Vagina (tissue), 2 donors: ENCODE results near the gene SYNGR2.

Source experiments
- POLR2AphosphoS5 ChIP-seq, 2 donors: sonication (generic); formaldehyde crosslinking; IDR thresholded peaks; one replicate each; pipeline ENCODE4 v1.9.0; 2017; ENCODE audit warnings: antibody characterized with exemption in 2 of 2, mild to moderate bottlenecking in 2 of 2, low read depth in 1 of 2; ENCODE audit not compliant: insufficient read depth in 1 of 2
- TF ChIP-seq, protein P1 (sequence below), 3 experiments: fragments of 450-650 bp in 2 of 3; fragments of 200-600 bp in 1 of 3; sonication (generic) in 1 of 3; IDR thresholded peaks; one replicate each; pipeline ENCODE4 v1.5.1; 2017 to 2019; ENCODE audit warnings: antibody characterized with exemption in 3 of 3, mild to moderate bottlenecking in 2 of 3, moderate library complexity in 2 of 3

DNA sequence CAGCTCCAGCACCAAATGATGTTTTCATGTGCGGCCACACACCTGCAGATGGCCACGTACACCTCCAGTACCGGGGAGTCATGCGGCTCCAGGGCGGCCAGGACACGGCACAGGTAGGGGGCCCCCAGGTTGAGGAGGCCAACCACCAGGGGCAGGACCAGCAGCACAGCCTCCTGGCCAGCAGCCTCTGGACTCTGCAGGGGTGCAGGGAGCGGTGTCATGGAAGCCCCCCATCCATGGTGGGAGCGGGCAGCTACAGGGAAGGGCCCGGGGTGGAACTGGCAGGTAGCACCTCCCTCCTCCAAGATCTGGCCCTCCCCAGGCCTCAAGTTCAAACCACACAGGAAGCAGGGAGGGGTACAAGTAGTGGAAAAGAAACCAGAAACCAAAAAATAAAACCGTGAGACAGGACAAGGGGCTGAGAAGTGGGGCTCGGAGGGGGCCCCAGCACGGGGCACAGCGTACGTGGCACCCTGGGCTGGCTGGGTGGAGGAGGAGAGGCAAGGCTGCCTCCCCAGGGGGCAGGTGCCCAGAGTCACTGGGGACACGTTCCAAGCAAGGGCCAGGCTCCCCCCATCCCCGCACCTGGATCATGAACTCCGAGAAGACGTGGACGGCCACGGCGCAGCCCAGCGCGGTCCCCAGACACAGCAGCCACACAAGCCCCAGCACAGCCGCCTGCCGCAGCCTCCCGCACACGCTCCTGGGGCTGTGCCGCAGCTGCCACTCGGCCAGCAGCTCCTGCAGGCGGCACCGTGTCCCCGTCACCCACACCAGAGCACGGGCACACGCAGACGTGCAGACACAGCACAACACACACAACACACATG, 47.2 kb upstream of the SYNGR2 start:
- TF ChIP-seq POLR2AphosphoS5 (IDR thresholded peaks at IDR 0.05; ENCODE audit: insufficient read depth in 1 of 2, low read depth in 1 of 2), result no peak
- TF ChIP-seq, protein P1, sequence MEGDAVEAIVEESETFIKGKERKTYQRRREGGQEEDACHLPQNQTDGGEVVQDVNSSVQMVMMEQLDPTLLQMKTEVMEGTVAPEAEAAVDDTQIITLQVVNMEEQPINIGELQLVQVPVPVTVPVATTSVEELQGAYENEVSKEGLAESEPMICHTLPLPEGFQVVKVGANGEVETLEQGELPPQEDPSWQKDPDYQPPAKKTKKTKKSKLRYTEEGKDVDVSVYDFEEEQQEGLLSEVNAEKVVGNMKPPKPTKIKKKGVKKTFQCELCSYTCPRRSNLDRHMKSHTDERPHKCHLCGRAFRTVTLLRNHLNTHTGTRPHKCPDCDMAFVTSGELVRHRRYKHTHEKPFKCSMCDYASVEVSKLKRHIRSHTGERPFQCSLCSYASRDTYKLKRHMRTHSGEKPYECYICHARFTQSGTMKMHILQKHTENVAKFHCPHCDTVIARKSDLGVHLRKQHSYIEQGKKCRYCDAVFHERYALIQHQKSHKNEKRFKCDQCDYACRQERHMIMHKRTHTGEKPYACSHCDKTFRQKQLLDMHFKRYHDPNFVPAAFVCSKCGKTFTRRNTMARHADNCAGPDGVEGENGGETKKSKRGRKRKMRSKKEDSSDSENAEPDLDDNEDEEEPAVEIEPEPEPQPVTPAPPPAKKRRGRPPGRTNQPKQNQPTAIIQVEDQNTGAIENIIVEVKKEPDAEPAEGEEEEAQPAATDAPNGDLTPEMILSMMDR (IDR thresholded peaks at IDR 0.05), result no peak
